ENCODE measurements around the gene MCOLN3. TPM values are rescaled to one million over a fixed set of nuclear protein-coding genes. Genes with fewer than 3 reads are reported as not detected.

The MCOLN3 gene
- total RNA-seq, 1 experiment from 2014 or later: 2.4 TPM

- ATAC-seq (no peak), DNase-seq (peak; percentile 22)
- no peak overlapping the region for H3K27ac ChIP-seq (ENCODE audit: low read length)
- BruUV-seq (replicated peaks): no TSS peak
- no peak overlapping the region for H3K9ac ChIP-seq (ENCODE audit: low read length)
- intact Hi-C loops (cut with micrococcal nuclease): no loop called here
- TF ChIP-seq, protein P1, sequence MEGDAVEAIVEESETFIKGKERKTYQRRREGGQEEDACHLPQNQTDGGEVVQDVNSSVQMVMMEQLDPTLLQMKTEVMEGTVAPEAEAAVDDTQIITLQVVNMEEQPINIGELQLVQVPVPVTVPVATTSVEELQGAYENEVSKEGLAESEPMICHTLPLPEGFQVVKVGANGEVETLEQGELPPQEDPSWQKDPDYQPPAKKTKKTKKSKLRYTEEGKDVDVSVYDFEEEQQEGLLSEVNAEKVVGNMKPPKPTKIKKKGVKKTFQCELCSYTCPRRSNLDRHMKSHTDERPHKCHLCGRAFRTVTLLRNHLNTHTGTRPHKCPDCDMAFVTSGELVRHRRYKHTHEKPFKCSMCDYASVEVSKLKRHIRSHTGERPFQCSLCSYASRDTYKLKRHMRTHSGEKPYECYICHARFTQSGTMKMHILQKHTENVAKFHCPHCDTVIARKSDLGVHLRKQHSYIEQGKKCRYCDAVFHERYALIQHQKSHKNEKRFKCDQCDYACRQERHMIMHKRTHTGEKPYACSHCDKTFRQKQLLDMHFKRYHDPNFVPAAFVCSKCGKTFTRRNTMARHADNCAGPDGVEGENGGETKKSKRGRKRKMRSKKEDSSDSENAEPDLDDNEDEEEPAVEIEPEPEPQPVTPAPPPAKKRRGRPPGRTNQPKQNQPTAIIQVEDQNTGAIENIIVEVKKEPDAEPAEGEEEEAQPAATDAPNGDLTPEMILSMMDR (conservative IDR thresholded peaks at IDR 0.05; ENCODE audit: low read depth, low read length): no peak
- TF ChIP-seq EZH2 (IDR thresholded peaks at IDR 0.05; ENCODE audit: low read length, unreplicated experiment) (no peak), EZH2phosphoT487 (IDR thresholded peaks at IDR 0.05; ENCODE audit: borderline replicate concordance, low read length) (no peak)
- no peaks in the 10 kb centered on the region for H3K27me3 ChIP-seq (ENCODE audit: low read length)
- CTCF ChIA-PET: no interaction called here
- no peak overlapping the region for H3K4me2 ChIP-seq (ENCODE audit: low read length)
- no peaks in the 10 kb centered on the region for H3K9me3 ChIP-seq (ENCODE audit: low read length)
- peaks cover 9% of the 10 kb centered on the region for H3K4me1 ChIP-seq (ENCODE audit: insufficient read depth, low read length)
- H3K79me2 ChIP-seq (ENCODE audit: low read length): no peaks in the 10 kb centered on the region
- no peaks in the 10 kb centered on the region for H3K36me3 ChIP-seq (ENCODE audit: low read depth, low read length)
- H3K4me3 ChIP-seq (ENCODE audit: low read length): no peak overlapping the region
- POLR2A ChIA-PET (ENCODE audit: unreplicated experiment): interaction anchor here (1.0 kb wide), 1 partner anchor 10 kb away, joined by 3 read pairs; the partner anchor contains the start of gene MCOLN3
- no peaks in the 10 kb centered on the region for H3F3A ChIP-seq (ENCODE audit: low read length, unreplicated experiment)
- no peaks in the 10 kb centered on the region for H3K9me2 ChIP-seq (replicated peaks; ENCODE audit: low read length)
- no peak overlapping the region for H2AFZ ChIP-seq (ENCODE audit: low read length)
- no peaks in the 10 kb centered on the region for H4K20me1 ChIP-seq (ENCODE audit: low read length)
These were observed 10.0 kb upstream of the MCOLN3 start for GRCh38 chr1:85058311-85058710.

DNA sequence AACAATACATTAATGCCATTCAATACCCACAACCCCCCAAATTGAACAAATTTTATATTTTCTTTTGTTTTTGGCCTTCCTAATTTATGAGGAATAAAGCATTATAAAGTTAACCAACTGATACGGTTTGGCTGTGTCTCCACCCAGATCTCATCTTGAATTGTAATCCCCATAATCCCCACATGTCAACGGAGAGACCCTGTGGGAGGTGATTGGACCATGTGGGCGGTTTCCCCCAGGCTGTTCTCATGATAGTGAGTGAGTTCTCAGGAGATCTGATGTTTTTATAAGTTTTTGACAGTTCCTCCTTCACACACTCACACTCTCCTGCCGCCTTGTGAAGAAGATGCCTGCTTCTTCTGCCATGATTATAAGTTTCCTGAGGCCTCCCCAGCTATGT lies 6.4 kb upstream of the MCOLN3 start:
- Histone ChIP-seq H3K9ac (ENCODE audit: low read length) (no peak overlapping the region), H3K4me1 (ENCODE audit: insufficient read depth, low read length) (peaks cover 9% of the 10 kb centered on the region), H3K36me3 (ENCODE audit: low read depth, low read length) (no peaks in the 10 kb centered on the region), H4K20me1 (ENCODE audit: low read length) (no peaks in the 10 kb centered on the region), H3K27ac (ENCODE audit: low read length) (no peak overlapping the region), H2AFZ (ENCODE audit: low read length) (no peak overlapping the region), H3K9me2 (replicated peaks; ENCODE audit: low read length) (no peaks in the 10 kb centered on the region), H3K9me3 (ENCODE audit: low read length) (no peaks in the 10 kb centered on the region), H3K4me3 (ENCODE audit: low read length) (no peak overlapping the region), H3F3A (ENCODE audit: low read length, unreplicated experiment) (no peaks in the 10 kb centered on the region), H3K4me2 (ENCODE audit: low read length) (no peak overlapping the region), H3K79me2 (ENCODE audit: low read length) (no peaks in the 10 kb centered on the region), H3K27me3 (ENCODE audit: low read length) (peaks cover under 1% of the 10 kb centered on the region; the same call in 1 of the 2 replicates)
- ChIA-PET POLR2A (ENCODE audit: unreplicated experiment) (no interaction called here), CTCF (no interaction called here)
- DNase-seq: no peak
- no peak for ATAC-seq
- no TSS peak for BruUV-seq (replicated peaks)
- no peak for TF ChIP-seq EZH2 (IDR thresholded peaks at IDR 0.05; ENCODE audit: low read length, unreplicated experiment)
- TF ChIP-seq, protein P1 (conservative IDR thresholded peaks at IDR 0.05; ENCODE audit: low read depth, low read length): no peak
- no peak for TF ChIP-seq EZH2phosphoT487 (IDR thresholded peaks at IDR 0.05; ENCODE audit: borderline replicate concordance, low read length)
- intact Hi-C loops (cut with micrococcal nuclease): no loop called here

DNA sequence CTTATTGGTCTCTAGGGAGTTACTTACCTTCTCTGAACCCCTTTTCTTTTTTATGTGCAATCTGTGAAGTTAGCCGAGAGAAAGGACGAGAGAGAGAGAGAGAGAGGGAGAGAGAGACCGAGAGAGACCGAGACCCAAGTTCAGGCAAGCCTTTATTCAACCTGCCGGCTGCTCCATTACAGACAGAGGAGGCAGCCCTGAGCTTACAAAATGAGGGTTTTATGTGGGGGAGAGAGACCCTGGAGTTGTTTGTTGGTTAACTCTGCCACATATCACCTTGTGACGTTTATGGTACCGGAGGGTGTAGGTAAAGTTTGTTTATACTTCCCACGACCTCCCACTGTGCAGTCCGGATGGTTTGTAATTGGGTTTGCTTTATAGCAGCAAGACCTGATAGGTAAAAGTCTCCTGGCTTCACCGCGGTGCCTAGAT lies 1.5 kb upstream of the MCOLN3 start:
- Histone ChIP-seq H4K20me1 (ENCODE audit: low read length) (no peaks in the 10 kb centered on the region), H3K9ac (ENCODE audit: low read length) (no peak overlapping the region), H3K4me3 (ENCODE audit: low read length) (no peak overlapping the region), H3K9me2 (replicated peaks; ENCODE audit: low read length) (no peaks in the 10 kb centered on the region), H3K4me2 (ENCODE audit: low read length) (no peak overlapping the region), H3K79me2 (ENCODE audit: low read length) (no peaks in the 10 kb centered on the region), H2AFZ (ENCODE audit: low read length) (no peak overlapping the region), H3K27me3 (ENCODE audit: low read length) (peaks cover 6% of the 10 kb centered on the region; the same call in 1 of the 2 replicates), H3K27ac (ENCODE audit: low read length) (no peak overlapping the region), H3F3A (ENCODE audit: low read length, unreplicated experiment) (no peaks in the 10 kb centered on the region), H3K9me3 (ENCODE audit: low read length) (no peaks in the 10 kb centered on the region), H3K4me1 (ENCODE audit: insufficient read depth, low read length) (no peaks in the 10 kb centered on the region), H3K36me3 (ENCODE audit: low read depth, low read length) (no peaks in the 10 kb centered on the region)
- TF ChIP-seq EZH2phosphoT487 (IDR thresholded peaks at IDR 0.05; ENCODE audit: borderline replicate concordance, low read length) (no peak), EZH2 (IDR thresholded peaks at IDR 0.05; ENCODE audit: low read length, unreplicated experiment) (no peak)
- TF ChIP-seq, protein P1 (conservative IDR thresholded peaks at IDR 0.05; ENCODE audit: low read depth, low read length): no peak
- DNase-seq: no peak
- POLR2A ChIA-PET (ENCODE audit: unreplicated experiment): no interaction called here
- no TSS peak for BruUV-seq (replicated peaks)
- intact Hi-C loops (cut with micrococcal nuclease): no loop called here
- CTCF ChIA-PET: no interaction called here
- no peak for ATAC-seq

All from PC-3 (cell line).